Heart right ventricle (tissue), 16 donors: Measurements from ENCODE around the gene LIN7B. TPM values are rescaled to one million over a fixed set of nuclear protein-coding genes. Genes with fewer than 3 reads are reported as not detected.

Experiments used
- ATAC-seq, 8 donors: fragments of 200-7000 bp; cut with Tn5 transposase; one replicate each; pipeline ENCODE4 v1.9.1; 2020; ENCODE audit warnings: mild to moderate bottlenecking in 8 of 8, moderate library complexity in 8 of 8, moderate number of reproducible peaks in 1 of 8
- DNase-seq, 2 donors: peaks; one replicate each; pipeline ENCODE4 v3.0.0-alpha.2; 2020
- H3K27ac ChIP-seq, 10 donors: fragments of 200-600 bp; sonication (generic) in 2 of 10; one replicate each; pipeline versions ENCODE4 v1.5.0 to v1.8.0; 2020 to 2022; ENCODE audit warnings: mild to moderate bottlenecking in 3 of 10
- H3K27me3 ChIP-seq, 7 donors: fragments of 200-600 bp; one replicate each; pipeline ENCODE4 v1.8.0; 2021 to 2022; ENCODE audit warnings: mild to moderate bottlenecking in 2 of 7
- H3K36me3 ChIP-seq, 9 donors: fragments of 200-600 bp; sonication (generic) in 1 of 9; one replicate each; pipeline versions ENCODE4 v1.5.0 to v1.8.0; 2020 to 2022; ENCODE audit warnings: mild to moderate bottlenecking in 2 of 9
- H3K4me1 ChIP-seq, 9 donors: fragments of 200-600 bp; sonication (generic) in 1 of 9; one replicate each; pipeline versions ENCODE4 v1.5.0 to v1.8.0; 2020 to 2022; ENCODE audit warnings: mild to moderate bottlenecking in 4 of 9
- H3K4me3 ChIP-seq, 10 donors: fragments of 200-600 bp; sonication (generic) in 2 of 10; one replicate each; pipeline versions ENCODE4 v1.5.0 to v1.8.0; 2020 to 2022; ENCODE audit warnings: mild to moderate bottlenecking in 7 of 10, moderate library complexity in 2 of 10
- H3K9me3 ChIP-seq, 11 donors: fragments of 200-600 bp in 10 of 11; sonication (generic) in 2 of 11; one replicate each; pipeline versions ENCODE4 v1.5.0 to v1.8.0; 2013 to 2022; ENCODE audit warnings: mild to moderate bottlenecking in 2 of 11, control low read depth in 1 of 11, moderate library complexity in 1 of 11
- CTCF ChIP-seq, 9 donors: fragments of 200-600 bp; sonication (generic) in 2 of 9; IDR thresholded peaks; one replicate each; pipeline versions ENCODE4 v1.5.0 to v1.8.0; 2021 to 2022; ENCODE audit warnings: antibody characterized with exemption in 9 of 9, mild to moderate bottlenecking in 5 of 9, moderate library complexity in 1 of 9
- WGBS, 2 donors: extraction: QIAGEN DNeasy Blood & Tissue Kit; methylation state at CpG; one replicate each; pipeline ENCODE4 v1.1.7; 2013; ENCODE audit warnings: inconsistent platforms in 1 of 2; 5-methylcytosine and 5-hydroxymethylcytosine counted together
- intact Hi-C, 10 donors: fragments of 100-400 bp; cut with DNase I; formaldehyde crosslinking; loops; one replicate each; pipeline versions ENCODE4 v1.11.1 to v1.14.2; 2022
- polyA plus RNA-seq, 2 donors: library from polyadenylated mRNA; stranded (reverse); fragments of 200-250 nt; gene quantifications; one replicate each; pipeline ENCODE4 v1.2.3, GENCODE V29; 2013
- total RNA-seq, 10 donors: library from RNA; stranded (reverse); fragmentation: NEBNext Ultra II Directional in 3 of 10; extraction: Animal tissue kit (Norgen Biotek cat#: 25700) in 3 of 10; gene quantifications; one replicate each; pipeline versions ENCODE4 v1.2.1 to v1.2.4, GENCODE V29; 2021 to 2023
- donor health status: Arrhythmogenic right ventricular cardiomyopathy.
- donor health status: ischemic (EF 13 %, LVEDD 7.1; RV severe dilation, severe dysfunction).
- donor health status: healthy with polysubstance abuse.
- donor health status: DM: no; HTN: yes; CAD: no.
- donor health status: DM: no; HTN: no; CAD: no.
- donor health status: ischemic (EF 25% LVEDD 6.9; RV normal size, moderate dysfunction).
- donor health status: ischemic (EF 25% LVEDD 5.7; RV mildly dilated, moderate dysfunction).
- donor health status: healthy.
- donor health status: DM: yes; HTN: yes; CAD: no.
- donor health status: Ischemic cardiomyopathy.
- donor health status: ischemic (EF 35%, LVEDD 5.7; RV mildly dilated, moderate dysfunction).
- donor health status: nonischemic (EF 11% LVEDD 7.7; RV severe dilation, severe dysfunction).
- donor health status: DM: yes; HTN: yes; CAD: no.
- donor health status: PGD.
- donor health status: ischemic (EF 29% LVEDD 5.4; RV normal size, mild dysfunction).
- donor health status: nonischemic (EF 23%, LVEDD 6.1; RV moderate dilation, normal function).

The LIN7B gene
- total and polyA plus RNA-seq, 12 donors = 17.6 to 38.5 (median 23.5) TPM

GRCh38 chr19:49091391-49092038, 22.7 kb upstream of the LIN7B start:
- no peaks in the 10 kb centered on the region for H3K9me3 ChIP-seq
- H3K4me1 ChIP-seq = peaks cover 5 to 60% (median 32%) of the 10 kb centered on the region in 9 donors
- no peak overlapping the region for H3K27ac ChIP-seq
- ATAC-seq (no peak), DNase-seq (no peak)
- no peaks in the 10 kb centered on the region for H3K27me3 ChIP-seq
- intact Hi-C loops = no loop called here
- peaks cover 0 to 100% (median 40%) of the 10 kb centered on the region in 9 donors for H3K36me3 ChIP-seq
- no peak for TF ChIP-seq CTCF (IDR thresholded peaks at IDR 0.05)
- WGBS, 2 donors = 90 to 95% methylated on average over 17 of the region's 17 CpGs
- no peak overlapping the region for H3K4me3 ChIP-seq

DNA sequence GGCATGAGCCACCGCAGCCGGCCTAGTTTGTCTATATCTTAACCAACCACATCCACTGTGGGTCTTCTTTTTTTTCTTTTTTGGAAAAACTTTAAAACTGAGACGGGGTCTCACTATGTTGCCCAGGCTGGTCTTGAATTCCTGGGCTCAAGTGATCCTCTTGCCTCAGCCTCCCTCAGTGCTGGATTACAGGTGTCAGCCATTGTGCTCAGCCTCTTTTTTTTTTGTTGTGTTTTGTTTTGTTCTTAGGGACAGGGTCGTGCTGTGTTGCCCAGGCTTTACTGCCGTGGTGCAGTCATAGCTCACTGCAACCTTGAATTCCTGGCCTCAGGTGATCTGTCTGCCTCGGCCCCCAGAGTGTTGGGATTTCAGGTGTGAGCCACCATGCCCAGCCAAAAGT, 21.5 kb upstream of the LIN7B start:
- no peaks in the 10 kb centered on the region for H3K9me3 ChIP-seq
- 89 to 93% methylated on average over 6 of the region's 6 CpGs for WGBS, 2 donors
- intact Hi-C loops = no loop called here
- no peak for TF ChIP-seq CTCF (IDR thresholded peaks at IDR 0.05)
- H3K4me1 ChIP-seq = peaks cover 7 to 59% (median 20%) of the 10 kb centered on the region in 9 donors
- no peak overlapping the region for H3K4me3 ChIP-seq
- no peak for DNase-seq
- no peak for ATAC-seq
- no peaks in the 10 kb centered on the region for H3K27me3 ChIP-seq
- no peak overlapping the region for H3K27ac ChIP-seq
- peaks cover 0 to 100% (median 42%) of the 10 kb centered on the region in 9 donors for H3K36me3 ChIP-seq

GRCh38 chr19:49094505-49095482, 19.4 kb upstream of the LIN7B start:
- intact Hi-C loops = loop anchor here (5.0 kb wide), 4 partner anchors 48 to 113 kb away; no protein-coding TSS in a partner anchor
- Histone ChIP-seq H3K4me1 (peaks cover 7 to 50% (median 17%) of the 10 kb centered on the region in 9 donors), H3K27ac (peak overlapping the region in 7 of 10 donors; percentile 20 to 68 (median 43)), H3K27me3 (no peaks in the 10 kb centered on the region), H3K9me3 (no peaks in the 10 kb centered on the region), H3K36me3 (peaks cover 0 to 100% (median 51%) of the 10 kb centered on the region in 9 donors), H3K4me3 (no peak overlapping the region)
- ATAC-seq = peak; percentile 83 to 96 (median 90)
- no peak for TF ChIP-seq CTCF (IDR thresholded peaks at IDR 0.05)
- 56 to 62% methylated on average over 23 of the region's 23 CpGs for WGBS, 2 donors
- peak; percentile 48 to 73 for DNase-seq
